ENCODE measurements around the gene CFAP91.

CFAP91 gene

GRCh38 chr3:119702530-119703527, at the start of gene CFAP91:
TSS of gene CFAP91 (plus strand) at chr3:119703022. CDS start at chr3:119703099, 77 bp downstream.
- TF ChIP-seq GATA2 (IDR thresholded peaks at IDR 0.05; ENCODE audit: low read depth, low read length) = no peak
- no peak for TF ChIP-seq GATA3 (IDR thresholded peaks at IDR 0.05; ENCODE audit: low read depth, low read length)

GRCh38 chr3:119653876-119654275, 48.9 kb upstream of the CFAP91 start:
- TF ChIP-seq GATA2 (IDR thresholded peaks at IDR 0.05; ENCODE audit: low read depth, low read length) (no peak), GATA3 (IDR thresholded peaks at IDR 0.05; ENCODE audit: low read depth, low read length) (no peak)

- TF ChIP-seq GATA3 (IDR thresholded peaks at IDR 0.05; ENCODE audit: low read depth, low read length) = no peak
- no peak for TF ChIP-seq GATA2 (IDR thresholded peaks at IDR 0.05; ENCODE audit: low read depth, low read length)
Observed at GRCh38 chr3:119657887-119658702, 44.7 kb upstream of the CFAP91 start.

- TF ChIP-seq GATA2 (IDR thresholded peaks at IDR 0.05; ENCODE audit: low read depth, low read length) (no peak), GATA3 (IDR thresholded peaks at IDR 0.05; ENCODE audit: low read depth, low read length) (no peak)
Observed at GRCh38 chr3:119658994-119659393, 43.8 kb upstream of the CFAP91 start.

GRCh38 chr3:119659606-119660291, 43.1 kb upstream of the CFAP91 start:
- no peak for TF ChIP-seq GATA2 (IDR thresholded peaks at IDR 0.05; ENCODE audit: low read depth, low read length)
- TF ChIP-seq GATA3 (IDR thresholded peaks at IDR 0.05; ENCODE audit: low read depth, low read length) = no peak

- TF ChIP-seq GATA3 (IDR thresholded peaks at IDR 0.05; ENCODE audit: low read depth, low read length) (peak; percentile 68), GATA2 (IDR thresholded peaks at IDR 0.05; ENCODE audit: low read depth, low read length) (peak; percentile 93)
Observed at GRCh38 chr3:119660474-119661440, 42.1 kb upstream of the CFAP91 start, which contains the start of gene POPDC2. TSS of gene POPDC2 (minus strand) at chr3:119660589. CDS start at chr3:119660423, 166 bp downstream.

- no peak for TF ChIP-seq GATA3 (IDR thresholded peaks at IDR 0.05; ENCODE audit: low read depth, low read length)
- no peak for TF ChIP-seq GATA2 (IDR thresholded peaks at IDR 0.05; ENCODE audit: low read depth, low read length)
Observed at GRCh38 chr3:119662604-119663373, 40.0 kb upstream of the CFAP91 start.

GRCh38 chr3:119663885-119664284, 38.9 kb upstream of the CFAP91 start:
- no peak for TF ChIP-seq GATA2 (IDR thresholded peaks at IDR 0.05; ENCODE audit: low read depth, low read length)
- no peak for TF ChIP-seq GATA3 (IDR thresholded peaks at IDR 0.05; ENCODE audit: low read depth, low read length)

- TF ChIP-seq GATA2 (IDR thresholded peaks at IDR 0.05; ENCODE audit: low read depth, low read length) = no peak
- TF ChIP-seq GATA3 (IDR thresholded peaks at IDR 0.05; ENCODE audit: low read depth, low read length) = no peak
Observed at GRCh38 chr3:119664370-119664769, 38.5 kb upstream of the CFAP91 start.

GRCh38 chr3:119664850-119665379, 37.9 kb upstream of the CFAP91 start:
- no peak for TF ChIP-seq GATA3 (IDR thresholded peaks at IDR 0.05; ENCODE audit: low read depth, low read length)
- no peak for TF ChIP-seq GATA2 (IDR thresholded peaks at IDR 0.05; ENCODE audit: low read depth, low read length)

- TF ChIP-seq GATA2 (IDR thresholded peaks at IDR 0.05; ENCODE audit: low read depth, low read length) = no peak
- no peak for TF ChIP-seq GATA3 (IDR thresholded peaks at IDR 0.05; ENCODE audit: low read depth, low read length)
Observed at GRCh38 chr3:119665954-119666559, 36.8 kb upstream of the CFAP91 start.
